Vagina (tissue), 2 donors: ENCODE data around the gene CPT1A. TPM values are rescaled to one million over a fixed set of nuclear protein-coding genes. Genes with fewer than 3 reads are reported as not detected.

Source experiments
- DNase-seq, 2 donors: peaks; one replicate each; pipeline ENCODE4 v3.0.0-alpha.2; 2017; ENCODE audit errors: extremely low spot score in 2 of 2
- H3K27ac ChIP-seq: fragments of 200-600 bp; sonication (generic); one replicate; pipeline ENCODE4 v1.5.1; 2019
- H3K27me3 ChIP-seq: fragments of 200-600 bp; sonication (generic); one replicate; pipeline ENCODE4 v1.5.1; 2019
- H3K36me3 ChIP-seq, 2 donors: fragments of 200-600 bp; sonication (generic); one replicate each; pipeline ENCODE4 v1.5.1; 2017 to 2019
- H3K4me1 ChIP-seq: fragments of 200-600 bp; sonication (generic); one replicate; pipeline ENCODE4 v1.5.1; 2019
- H3K4me3 ChIP-seq, 2 donors: fragments of 200-600 bp; sonication (generic); 1 replicate in 1 of 2; 2 replicates in 1 of 2; pipeline ENCODE4 v1.5.1; 2016 to 2019
- H3K9me3 ChIP-seq: fragments of 200-600 bp; sonication (generic); one replicate; pipeline ENCODE4 v1.5.1; 2019
- CTCF ChIP-seq, 3 experiments: fragments of 450-650 bp in 2 of 3; fragments of 200-600 bp in 1 of 3; sonication (generic) in 1 of 3; IDR thresholded peaks; one replicate each; pipeline ENCODE4 v1.5.1; 2017 to 2019; ENCODE audit warnings: antibody characterized with exemption in 3 of 3, mild to moderate bottlenecking in 2 of 3, moderate library complexity in 2 of 3
- POLR2A ChIP-seq, 2 donors: fragments of 450-650 bp; IDR thresholded peaks; one replicate each; pipeline ENCODE4 v1.6.1; 2017; ENCODE audit warnings: antibody characterized with exemption in 2 of 2, mild to moderate bottlenecking in 2 of 2, moderate library complexity in 2 of 2
- POLR2AphosphoS5 ChIP-seq, 2 donors: sonication (generic); formaldehyde crosslinking; IDR thresholded peaks; one replicate each; pipeline ENCODE4 v1.9.0; 2017; ENCODE audit warnings: antibody characterized with exemption in 2 of 2, mild to moderate bottlenecking in 2 of 2, low read depth in 1 of 2; ENCODE audit not compliant: insufficient read depth in 1 of 2
- intact Hi-C: fragments of 100-400 bp; cut with DNase I; formaldehyde crosslinking; loops from one replicate; pipeline ENCODE4 v1.15.1; 2023
- total RNA-seq: library from RNA; depleted of rRNA; stranded (reverse); fragments of >200 nt; gene quantifications from one replicate; pipeline ENCODE4 v1.2.3, GENCODE V29; 2016

The CPT1A gene
- total RNA-seq, 1 donor from 2014 or later: 80.8 TPM

- Histone ChIP-seq H3K27me3 (no peaks in the 10 kb centered on the region), H3K36me3 (peaks cover 0 to 62% of the 10 kb centered on the region in 2 donors), H3K9me3 (no peaks in the 10 kb centered on the region), H3K4me3 (no peak overlapping the region), H3K4me1 (no peaks in the 10 kb centered on the region), H3K27ac (no peak overlapping the region)
- TF ChIP-seq CTCF (IDR thresholded peaks at IDR 0.05) (no peak), POLR2AphosphoS5 (IDR thresholded peaks at IDR 0.05; ENCODE audit: insufficient read depth in 1 of 2, low read depth in 1 of 2) (no peak), POLR2A (IDR thresholded peaks at IDR 0.05) (no peak)
- intact Hi-C loops: no loop called here
- no peak for DNase-seq
Measured at GRCh38 chr11:68766786-68767185, 74.9 kb downstream of the CPT1A start.

GRCh38 chr11:68764746-68765145 lies 77.0 kb downstream of the CPT1A start:
- TF ChIP-seq POLR2A (IDR thresholded peaks at IDR 0.05): no peak
- no peak for TF ChIP-seq CTCF (IDR thresholded peaks at IDR 0.05)
- no peak for TF ChIP-seq POLR2AphosphoS5 (IDR thresholded peaks at IDR 0.05; ENCODE audit: insufficient read depth in 1 of 2, low read depth in 1 of 2)
- no peaks in the 10 kb centered on the region for H3K9me3 ChIP-seq
- no peaks in the 10 kb centered on the region for H3K27me3 ChIP-seq
- H3K27ac ChIP-seq: no peak overlapping the region
- DNase-seq: no peak
- H3K36me3 ChIP-seq: peaks cover 0 to 56% of the 10 kb centered on the region in 2 donors
- intact Hi-C loops: no loop called here
- H3K4me3 ChIP-seq: no peak overlapping the region
- H3K4me1 ChIP-seq: no peaks in the 10 kb centered on the region

- Histone ChIP-seq H3K4me3 (no peak overlapping the region), H3K27ac (no peak overlapping the region), H3K27me3 (no peaks in the 10 kb centered on the region), H3K9me3 (no peaks in the 10 kb centered on the region), H3K4me1 (no peaks in the 10 kb centered on the region), H3K36me3 (peaks cover 0 to 59% of the 10 kb centered on the region in 2 donors)
- intact Hi-C loops: no loop called here
- DNase-seq: no peak
- TF ChIP-seq POLR2AphosphoS5 (IDR thresholded peaks at IDR 0.05; ENCODE audit: insufficient read depth in 1 of 2, low read depth in 1 of 2) (no peak), POLR2A (IDR thresholded peaks at IDR 0.05) (no peak), CTCF (IDR thresholded peaks at IDR 0.05) (no peak)
Measured at GRCh38 chr11:68763926-68764657, 77.6 kb downstream of the CPT1A start.

DNA sequence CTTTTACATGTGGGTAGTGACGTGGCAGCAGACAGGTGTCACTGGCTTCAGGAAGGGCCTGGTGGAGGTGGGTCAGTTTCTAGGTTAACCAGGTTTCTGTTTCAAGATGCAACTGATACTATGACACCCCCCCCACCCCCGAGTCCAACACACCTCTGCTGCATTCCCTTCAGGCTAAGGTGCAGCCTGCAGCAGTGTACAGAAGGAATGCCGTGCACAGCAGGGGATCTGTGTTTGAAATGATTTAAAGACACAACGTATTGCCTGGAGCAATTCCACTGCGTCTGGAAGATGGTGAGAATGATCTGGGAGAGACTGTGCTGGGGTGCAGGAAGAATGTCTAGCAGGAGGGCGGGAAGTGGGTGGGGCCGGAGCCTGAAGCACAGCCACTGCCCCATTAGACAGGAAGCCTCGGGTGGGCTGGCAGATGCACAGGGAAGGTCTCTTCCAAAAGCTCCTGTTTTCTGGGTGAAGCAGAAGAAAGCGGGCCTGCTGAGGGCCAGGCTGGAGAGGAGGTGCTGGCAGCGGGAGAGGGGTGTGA lies 78.5 kb downstream of the CPT1A start:
- TF ChIP-seq POLR2A (IDR thresholded peaks at IDR 0.05): no peak
- TF ChIP-seq CTCF (IDR thresholded peaks at IDR 0.05): no peak
- TF ChIP-seq POLR2AphosphoS5 (IDR thresholded peaks at IDR 0.05; ENCODE audit: insufficient read depth in 1 of 2, low read depth in 1 of 2): no peak
- intact Hi-C loops: no loop called here

DNA sequence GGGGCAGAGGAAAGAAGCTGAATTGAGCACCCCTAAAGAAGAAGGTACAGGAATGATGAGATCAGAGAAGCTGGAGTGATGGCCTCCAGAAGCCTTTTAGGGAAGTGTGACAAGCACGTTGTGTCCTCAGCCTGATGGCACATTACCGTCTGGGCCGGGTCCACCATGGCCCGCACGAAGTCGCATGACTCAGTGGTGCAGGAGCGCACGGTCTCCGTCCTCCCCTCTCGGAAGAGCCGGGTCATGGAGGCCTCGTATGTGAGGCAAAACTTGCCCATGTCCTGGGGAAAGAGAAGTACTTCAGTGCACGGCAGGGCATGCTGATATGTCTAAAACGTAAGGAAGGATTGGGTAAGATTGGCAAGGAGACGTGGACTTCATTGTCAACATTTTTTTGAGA lies 79.2 kb downstream of the CPT1A start:
- no peak overlapping the region for H3K4me3 ChIP-seq
- no peak for DNase-seq
- no peaks in the 10 kb centered on the region for H3K4me1 ChIP-seq
- H3K36me3 ChIP-seq: peaks cover 0 to 67% of the 10 kb centered on the region in 2 donors
- no peaks in the 10 kb centered on the region for H3K27me3 ChIP-seq
- H3K9me3 ChIP-seq: no peaks in the 10 kb centered on the region
- TF ChIP-seq POLR2AphosphoS5 (IDR thresholded peaks at IDR 0.05; ENCODE audit: insufficient read depth in 1 of 2, low read depth in 1 of 2) (no peak), CTCF (IDR thresholded peaks at IDR 0.05) (no peak), POLR2A (IDR thresholded peaks at IDR 0.05) (no peak)
- intact Hi-C loops: no loop called here
- H3K27ac ChIP-seq: no peak overlapping the region

More for the DNA sequence above, 78.5 kb downstream of the CPT1A start:
- no peaks in the 10 kb centered on the region for H3K27me3 ChIP-seq
- H3K4me3 ChIP-seq: no peak overlapping the region
- no peaks in the 10 kb centered on the region for H3K9me3 ChIP-seq
- DNase-seq: no peak
- H3K4me1 ChIP-seq: no peaks in the 10 kb centered on the region
- peaks cover 0 to 61% of the 10 kb centered on the region in 2 donors for H3K36me3 ChIP-seq
- no peak overlapping the region for H3K27ac ChIP-seq
